ENCODE results near the gene GM2A.

The GM2A gene

DNA sequence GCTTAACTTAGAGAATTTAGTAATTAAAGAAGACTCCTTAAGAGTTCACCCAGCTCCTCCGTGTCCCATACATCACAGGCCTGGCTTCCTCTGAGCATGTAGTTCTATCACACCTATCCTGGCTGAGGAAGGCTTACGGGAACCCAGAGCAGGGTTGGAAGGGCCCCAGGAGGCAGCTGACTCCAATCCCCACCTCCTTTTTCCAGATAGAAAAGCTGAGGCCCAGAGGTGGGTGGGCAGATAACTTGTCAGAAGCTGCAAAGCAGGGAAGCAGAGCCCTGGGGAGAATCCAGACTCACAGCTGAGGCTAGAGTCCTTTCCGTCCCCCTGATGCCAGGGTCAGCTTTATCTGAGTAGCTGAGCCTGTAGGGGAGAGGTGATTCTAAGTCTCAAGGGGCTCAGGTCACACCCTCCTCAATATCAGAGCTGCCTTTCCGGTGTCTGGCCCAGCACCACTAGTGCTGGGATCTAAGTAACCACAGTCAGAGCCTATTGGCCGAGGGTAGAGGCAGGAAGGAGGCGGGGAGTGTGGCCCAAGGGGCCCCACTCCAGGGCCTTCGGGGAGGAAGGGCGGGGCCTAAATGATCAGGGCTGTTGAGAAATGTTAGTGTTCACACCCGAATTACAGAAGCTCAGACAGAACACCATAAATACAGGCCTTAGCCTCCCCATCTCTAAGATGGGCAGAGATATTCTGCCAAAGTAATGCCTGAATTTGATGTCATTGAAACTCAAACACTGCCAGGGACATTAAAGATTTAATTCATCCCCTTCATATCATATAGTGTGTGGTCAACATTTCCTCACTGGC, 39.0 kb upstream of the GM2A start:
- TF ChIP-seq, protein P1, sequence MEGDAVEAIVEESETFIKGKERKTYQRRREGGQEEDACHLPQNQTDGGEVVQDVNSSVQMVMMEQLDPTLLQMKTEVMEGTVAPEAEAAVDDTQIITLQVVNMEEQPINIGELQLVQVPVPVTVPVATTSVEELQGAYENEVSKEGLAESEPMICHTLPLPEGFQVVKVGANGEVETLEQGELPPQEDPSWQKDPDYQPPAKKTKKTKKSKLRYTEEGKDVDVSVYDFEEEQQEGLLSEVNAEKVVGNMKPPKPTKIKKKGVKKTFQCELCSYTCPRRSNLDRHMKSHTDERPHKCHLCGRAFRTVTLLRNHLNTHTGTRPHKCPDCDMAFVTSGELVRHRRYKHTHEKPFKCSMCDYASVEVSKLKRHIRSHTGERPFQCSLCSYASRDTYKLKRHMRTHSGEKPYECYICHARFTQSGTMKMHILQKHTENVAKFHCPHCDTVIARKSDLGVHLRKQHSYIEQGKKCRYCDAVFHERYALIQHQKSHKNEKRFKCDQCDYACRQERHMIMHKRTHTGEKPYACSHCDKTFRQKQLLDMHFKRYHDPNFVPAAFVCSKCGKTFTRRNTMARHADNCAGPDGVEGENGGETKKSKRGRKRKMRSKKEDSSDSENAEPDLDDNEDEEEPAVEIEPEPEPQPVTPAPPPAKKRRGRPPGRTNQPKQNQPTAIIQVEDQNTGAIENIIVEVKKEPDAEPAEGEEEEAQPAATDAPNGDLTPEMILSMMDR (IDR thresholded peaks at IDR 0.05; ENCODE audit: low read depth, low read length): no peak
- no peaks in the 10 kb centered on the region for H3K27me3 ChIP-seq (ENCODE audit: insufficient read depth, low read depth, severe bottlenecking)
- H3K9me3 ChIP-seq (ENCODE audit: severe bottlenecking): no peaks in the 10 kb centered on the region
- no peak overlapping the region for H3K27ac ChIP-seq
- H3K4me3 ChIP-seq (ENCODE audit: low read depth, low read length): no peak overlapping the region
- DNase-seq: no peak
- H3K36me3 ChIP-seq: no peaks in the 10 kb centered on the region

GRCh38 chr5:151214614-151215545, 38.1 kb upstream of the GM2A start:
- no peaks in the 10 kb centered on the region for H3K27me3 ChIP-seq (ENCODE audit: insufficient read depth, low read depth, severe bottlenecking)
- H3K9me3 ChIP-seq (ENCODE audit: severe bottlenecking): no peaks in the 10 kb centered on the region
- TF ChIP-seq, protein P1 (IDR thresholded peaks at IDR 0.05; ENCODE audit: low read depth, low read length): no peak
- H3K27ac ChIP-seq: no peak overlapping the region
- H3K4me3 ChIP-seq (ENCODE audit: low read depth, low read length): no peak overlapping the region
- DNase-seq: no peak
- H3K36me3 ChIP-seq: no peaks in the 10 kb centered on the region

DNA sequence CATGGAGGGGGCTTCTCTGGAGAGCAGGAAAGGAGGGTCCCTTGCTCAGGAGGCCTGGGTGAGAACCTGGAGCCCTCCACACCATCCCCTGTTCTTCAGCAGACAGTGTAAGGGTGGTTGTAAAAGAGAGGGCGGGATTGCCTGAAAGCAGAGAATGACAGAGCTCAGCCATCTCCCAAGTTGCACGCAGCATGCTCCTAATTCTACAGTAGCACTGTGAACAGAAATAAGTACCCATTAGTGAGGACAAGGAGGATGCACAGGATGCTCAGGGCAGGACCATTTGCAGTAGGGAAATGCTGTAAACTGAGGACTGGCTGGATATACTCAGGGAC, 37.5 kb upstream of the GM2A start:
- no peak for DNase-seq
- Histone ChIP-seq H3K27me3 (ENCODE audit: insufficient read depth, low read depth, severe bottlenecking) (no peaks in the 10 kb centered on the region), H3K36me3 (no peaks in the 10 kb centered on the region), H3K9me3 (ENCODE audit: severe bottlenecking) (no peaks in the 10 kb centered on the region), H3K4me3 (ENCODE audit: low read depth, low read length) (no peak overlapping the region), H3K27ac (no peak overlapping the region)
- TF ChIP-seq, protein P1 (IDR thresholded peaks at IDR 0.05; ENCODE audit: low read depth, low read length): no peak

DNA sequence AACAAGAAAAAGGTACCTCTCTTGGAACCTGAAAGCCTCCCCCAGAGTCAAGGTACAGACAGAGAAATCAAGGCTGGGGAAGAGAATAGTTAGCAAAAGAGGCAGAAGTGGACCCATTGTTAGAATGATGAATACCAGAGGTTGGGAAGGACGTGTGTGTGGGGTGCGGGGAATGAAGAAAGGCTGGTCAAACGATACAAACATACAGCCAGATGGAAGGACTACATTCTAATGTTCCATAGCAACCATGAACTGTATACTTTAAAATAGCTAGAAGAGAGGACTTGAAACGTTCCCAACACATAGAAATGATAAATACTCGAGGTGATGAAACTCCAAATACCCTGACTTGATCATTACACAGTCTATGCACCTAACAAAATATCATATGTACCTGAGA, 36.2 kb upstream of the GM2A start:
- H3K36me3 ChIP-seq: no peaks in the 10 kb centered on the region
- H3K27me3 ChIP-seq (ENCODE audit: insufficient read depth, low read depth, severe bottlenecking): no peaks in the 10 kb centered on the region
- TF ChIP-seq, protein P1 (IDR thresholded peaks at IDR 0.05; ENCODE audit: low read depth, low read length): no peak
- no peak overlapping the region for H3K4me3 ChIP-seq (ENCODE audit: low read depth, low read length)
- no peak overlapping the region for H3K27ac ChIP-seq
- no peaks in the 10 kb centered on the region for H3K9me3 ChIP-seq (ENCODE audit: severe bottlenecking)
- no peak for DNase-seq

DNA sequence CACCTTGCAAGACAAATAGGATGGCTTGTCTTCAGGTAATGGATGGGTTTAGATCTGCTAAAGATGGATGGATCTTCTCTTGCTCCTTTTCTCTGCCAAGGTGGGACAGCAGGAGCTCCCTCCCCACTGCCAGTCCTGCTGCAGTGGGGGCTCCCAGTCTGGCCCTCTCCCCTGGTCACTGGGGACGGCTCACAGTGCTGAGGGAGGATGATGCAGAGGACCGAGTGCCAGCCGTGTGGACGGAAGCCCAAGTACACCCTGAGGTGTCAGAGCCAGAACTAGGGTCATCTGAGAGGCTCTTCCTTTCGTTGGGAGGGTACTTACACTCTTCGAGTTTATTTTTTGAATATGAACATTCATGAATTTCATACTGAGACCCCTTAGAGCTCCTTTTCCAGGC, 34.8 kb upstream of the GM2A start:
- Histone ChIP-seq H3K27me3 (ENCODE audit: insufficient read depth, low read depth, severe bottlenecking) (peaks cover 1% of the 10 kb centered on the region), H3K9me3 (ENCODE audit: severe bottlenecking) (no peaks in the 10 kb centered on the region), H3K36me3 (no peaks in the 10 kb centered on the region), H3K27ac (no peak overlapping the region), H3K4me3 (ENCODE audit: low read depth, low read length) (no peak overlapping the region)
- TF ChIP-seq, protein P1 (IDR thresholded peaks at IDR 0.05; ENCODE audit: low read depth, low read length): no peak
- no peak for DNase-seq
